Caco-2 (cell line): ENCODE measurements around the gene MUC2. TPM values are rescaled to one million over a fixed set of nuclear protein-coding genes. Genes with fewer than 3 reads are reported as not detected.

Source experiments
- BruUV-seq: library from RNA; stranded (reverse); fragments of 400-500 nt; replicated peaks from 2 replicates; lab custom pipeline; 2021; lab: Mats Ljungman, UMichigan
- CTCF ChIA-PET: fragments of 300-600 bp; sonication (Branson Sonifier 250); formaldehyde crosslinking; loops from one replicate; lab custom pipeline; 2022; ENCODE audit warnings: antibody characterized with exemption; lab: Charles Lee
- POLR2A ChIA-PET: fragments of 300-600 bp; sonication (Branson Sonifier 250); formaldehyde crosslinking; loops from one replicate; lab custom pipeline; 2022; ENCODE audit warnings: antibody characterized with exemption; lab: Charles Lee
- DNase-seq, 2 experiments: peaks; one replicate each; pipeline versions ENCODE4 v3.0.0 to v3.0.0-alpha.2; 2020 to 2022
- H3K27me3 ChIP-seq: replicated peaks from 2 replicates; pipeline ENCODE4 v1.6.0; 2011; ENCODE audit warnings: low read length; ENCODE audit not compliant: control insufficient read depth, insufficient read depth
- H3K36me3 ChIP-seq: 2 replicates; pipeline ENCODE4 v1.5.1; 2011; ENCODE audit warnings: low read length; ENCODE audit not compliant: control insufficient read depth, insufficient read depth
- H3K4me1 ChIP-seq: fragments of 250-450 bp; sonication (Bioruptor Pico); 2 replicates; pipeline ENCODE4 v1.5.1; 2020; ENCODE audit warnings: mild to moderate bottlenecking
- H3K4me3 ChIP-seq: 2 replicates; pipeline ENCODE4 v1.5.1; 2011; ENCODE audit warnings: low read depth, mild to moderate bottlenecking, control low read depth, low read length
- H3K9me3 ChIP-seq: fragments of 250-450 bp; sonication (Bioruptor Pico); 2 replicates; pipeline ENCODE4 v1.5.1; 2020; ENCODE audit warnings: mild to moderate bottlenecking, moderate library complexity
- H3K27ac Mint-ChIP-seq: one replicate; pipeline ENCODE4 v1.8.0; 2022; ENCODE audit warnings: mixed read lengths; ENCODE audit not compliant: unreplicated experiment
- H3K27me3 Mint-ChIP-seq: one replicate; pipeline ENCODE4 v1.8.0; 2022; ENCODE audit warnings: mixed read lengths; ENCODE audit not compliant: insufficient read depth, unreplicated experiment
- H3K36me3 Mint-ChIP-seq: one replicate; pipeline ENCODE4 v1.8.0; 2022; ENCODE audit warnings: mild to moderate bottlenecking, mixed read lengths; ENCODE audit not compliant: insufficient read depth, unreplicated experiment
- H3K4me1 Mint-ChIP-seq: one replicate; pipeline ENCODE4 v1.8.0; 2022; ENCODE audit warnings: low read depth, mixed read lengths; ENCODE audit not compliant: unreplicated experiment
- H3K4me3 Mint-ChIP-seq: one replicate; pipeline ENCODE4 v1.8.0; 2022; ENCODE audit warnings: mild to moderate bottlenecking, moderate library complexity, mixed read lengths; ENCODE audit not compliant: unreplicated experiment
- H3K9me3 Mint-ChIP-seq: one replicate; pipeline ENCODE4 v1.8.0; 2022; ENCODE audit warnings: mixed read lengths; ENCODE audit not compliant: unreplicated experiment
- intact Hi-C: fragments of 100-400 bp; cut with micrococcal nuclease; formaldehyde crosslinking; loops from one replicate; pipeline ENCODE4 v1.10.0; 2022; ENCODE audit not compliant: unreplicated experiment
- total RNA-seq: library from RNA; stranded (reverse); gene quantifications from 2 replicates; pipeline ENCODE4 v1.2.3, GENCODE V29; 2022
- TF ChIP-seq, protein P1 (sequence below), 2 experiments: fragments of 200-600 bp in 1 of 2; IDR thresholded peaks; 1 replicate in 1 of 2; 2 replicates in 1 of 2; pipeline versions ENCODE4 v1.5.1 to v1.8.0; 2011 to 2022; ENCODE audit warnings: antibody characterized with exemption in 1 of 2, control low read depth in 1 of 2, inconsistent platforms in 1 of 2, low read depth in 1 of 2, low read length in 1 of 2, mild to moderate bottlenecking in 1 of 2, moderate library complexity in 1 of 2; ENCODE audit not compliant: insufficient read depth in 1 of 2, severe bottlenecking in 1 of 2, unreplicated experiment in 1 of 2

The MUC2 gene
- total RNA-seq, 1 experiment from 2014 or later, result 0.05 TPM

GRCh38 chr11:1092145-1092670, 17.5 kb downstream of the MUC2 start:
- TF ChIP-seq, protein P1, sequence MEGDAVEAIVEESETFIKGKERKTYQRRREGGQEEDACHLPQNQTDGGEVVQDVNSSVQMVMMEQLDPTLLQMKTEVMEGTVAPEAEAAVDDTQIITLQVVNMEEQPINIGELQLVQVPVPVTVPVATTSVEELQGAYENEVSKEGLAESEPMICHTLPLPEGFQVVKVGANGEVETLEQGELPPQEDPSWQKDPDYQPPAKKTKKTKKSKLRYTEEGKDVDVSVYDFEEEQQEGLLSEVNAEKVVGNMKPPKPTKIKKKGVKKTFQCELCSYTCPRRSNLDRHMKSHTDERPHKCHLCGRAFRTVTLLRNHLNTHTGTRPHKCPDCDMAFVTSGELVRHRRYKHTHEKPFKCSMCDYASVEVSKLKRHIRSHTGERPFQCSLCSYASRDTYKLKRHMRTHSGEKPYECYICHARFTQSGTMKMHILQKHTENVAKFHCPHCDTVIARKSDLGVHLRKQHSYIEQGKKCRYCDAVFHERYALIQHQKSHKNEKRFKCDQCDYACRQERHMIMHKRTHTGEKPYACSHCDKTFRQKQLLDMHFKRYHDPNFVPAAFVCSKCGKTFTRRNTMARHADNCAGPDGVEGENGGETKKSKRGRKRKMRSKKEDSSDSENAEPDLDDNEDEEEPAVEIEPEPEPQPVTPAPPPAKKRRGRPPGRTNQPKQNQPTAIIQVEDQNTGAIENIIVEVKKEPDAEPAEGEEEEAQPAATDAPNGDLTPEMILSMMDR (IDR thresholded peaks at IDR 0.05; ENCODE audit: insufficient read depth in 1 of 2, low read depth in 1 of 2, low read length in 1 of 2, severe bottlenecking in 1 of 2, unreplicated experiment in 1 of 2), result no peak
- H3K4me3 Mint-ChIP-seq, result no peak overlapping the region
- no peaks in the 10 kb centered on the region for H3K4me1 ChIP-seq
- H3K36me3 Mint-ChIP-seq, result no peaks in the 10 kb centered on the region
- H3K4me1 Mint-ChIP-seq, result no peaks in the 10 kb centered on the region
- H3K4me3 ChIP-seq, result no peak overlapping the region
- H3K9me3 Mint-ChIP-seq, result no peaks in the 10 kb centered on the region
- ChIA-PET POLR2A (interaction anchor here (0.8 kb wide), 1 partner anchor 900 kb away, joined by 3 read pairs; no protein-coding TSS in a partner anchor), CTCF (interaction anchor here (0.5 kb wide), 1 partner anchor 27 kb away, joined by 3 read pairs; no protein-coding TSS in a partner anchor)
- no peaks in the 10 kb centered on the region for H3K27me3 Mint-ChIP-seq
- BruUV-seq, result no TSS peak
- intact Hi-C loops, result no loop called here
- no peaks in the 10 kb centered on the region for H3K27me3 ChIP-seq
- H3K36me3 ChIP-seq, result no peaks in the 10 kb centered on the region
- H3K9me3 ChIP-seq, result peaks cover 9% of the 10 kb centered on the region; the same call in 1 of the 2 replicates
- DNase-seq, result no peak
- H3K27ac Mint-ChIP-seq, result no peak overlapping the region

GRCh38 chr11:1092919-1093318, 18.2 kb downstream of the MUC2 start:
- TF ChIP-seq, protein P1 (IDR thresholded peaks at IDR 0.05; ENCODE audit: insufficient read depth in 1 of 2, low read depth in 1 of 2, low read length in 1 of 2, severe bottlenecking in 1 of 2, unreplicated experiment in 1 of 2), result no peak
- Histone ChIP-seq H3K9me3 (peaks cover 9% of the 10 kb centered on the region; the same call in 1 of the 2 replicates), H3K4me3 (no peak overlapping the region), H3K4me1 (no peaks in the 10 kb centered on the region), H3K36me3 (no peaks in the 10 kb centered on the region), H3K27me3 (no peaks in the 10 kb centered on the region)
- Mint-ChIP-seq H3K4me3 (no peak overlapping the region), H3K9me3 (no peaks in the 10 kb centered on the region), H3K4me1 (no peaks in the 10 kb centered on the region), H3K27ac (no peak overlapping the region), H3K36me3 (no peaks in the 10 kb centered on the region), H3K27me3 (no peaks in the 10 kb centered on the region)
- CTCF ChIA-PET, result no interaction called here
- intact Hi-C loops, result no loop called here
- POLR2A ChIA-PET, result interaction anchor here (0.8 kb wide), 1 partner anchor 899 kb away, joined by 3 read pairs; no protein-coding TSS in a partner anchor
- no peak for DNase-seq
- BruUV-seq, result no TSS peak

GRCh38 chr11:1099519-1100355, 25.1 kb downstream of the MUC2 start:
- DNase-seq, result no peak
- Mint-ChIP-seq H3K27ac (no peak overlapping the region), H3K9me3 (no peaks in the 10 kb centered on the region), H3K4me3 (no peak overlapping the region), H3K4me1 (no peaks in the 10 kb centered on the region), H3K36me3 (peaks cover 10% of the 10 kb centered on the region), H3K27me3 (no peaks in the 10 kb centered on the region)
- H3K36me3 ChIP-seq, result no peaks in the 10 kb centered on the region
- no peaks in the 10 kb centered on the region for H3K4me1 ChIP-seq
- ChIA-PET POLR2A (no interaction called here), CTCF (interaction anchor here (0.5 to 0.6 kb wide), 2 partner anchors 247 to 315 kb away, joined by 4 read pairs; no protein-coding TSS in a partner anchor)
- no peaks in the 10 kb centered on the region for H3K27me3 ChIP-seq
- H3K9me3 ChIP-seq, result peaks cover 9% of the 10 kb centered on the region; the same call in 1 of the 2 replicates
- no TSS peak for BruUV-seq
- no peak overlapping the region for H3K4me3 ChIP-seq
- intact Hi-C loops, result no loop called here
- TF ChIP-seq, protein P1 (IDR thresholded peaks at IDR 0.05; ENCODE audit: insufficient read depth in 1 of 2, low read depth in 1 of 2, low read length in 1 of 2, severe bottlenecking in 1 of 2, unreplicated experiment in 1 of 2), result no peak
